PC-3 (cell line): ENCODE measurements around the gene MEDAG.

Experiments
- CTCF ChIP-seq: fragments of 300-600 bp; sonication (generic); conservative IDR thresholded peaks from 2 replicates; pipeline ENCODE4 v1.5.1; 2017; ENCODE audit warnings: antibody characterized with exemption, low read depth, mild to moderate bottlenecking, low read length
- EZH2 ChIP-seq: fragments of 300-600 bp; sonication (generic); IDR thresholded peaks from one replicate; pipeline ENCODE4 v1.6.1; 2017; ENCODE audit warnings: antibody characterized with exemption, mild to moderate bottlenecking, low read length; ENCODE audit not compliant: unreplicated experiment
- EZH2phosphoT487 ChIP-seq: fragments of 300-600 bp; sonication (generic); IDR thresholded peaks from 2 replicates; pipeline ENCODE4 v1.6.1; 2018; ENCODE audit warnings: mild to moderate bottlenecking, antibody characterized with exemption, low read length, borderline replicate concordance

- no peak for TF ChIP-seq CTCF
- no peak for TF ChIP-seq EZH2
- TF ChIP-seq EZH2phosphoT487 = no peak
Observed at GRCh38 chr13:30932481-30933353, 26.6 kb downstream of the MEDAG start, which contains the start of gene TEX26.
